Fibroblast of skin of abdomen (primary cell): ENCODE results near the gene CCR6.

Experiments used
- DNase-seq: peaks from one replicate; pipeline ENCODE4 v3.0.0-alpha.2; 2013

The CCR6 gene

GRCh38 chr6:167099707-167100106 is 23.2 kb upstream of the CCR6 start:
- DNase-seq, result no peak

GRCh38 chr6:167100241-167100674 is 22.6 kb upstream of the CCR6 start:
- no peak for DNase-seq

- DNase-seq, result no peak
These were observed 20.6 kb upstream of the CCR6 start for GRCh38 chr6:167102318-167102717.

- DNase-seq, result no peak
These were observed 19.6 kb upstream of the CCR6 start for GRCh38 chr6:167103041-167103891.

GRCh38 chr6:167104388-167104787 is 18.5 kb upstream of the CCR6 start:
- DNase-seq, result no peak

- DNase-seq, result no peak
These were observed 17.8 kb upstream of the CCR6 start for GRCh38 chr6:167105060-167105459.

- no peak for DNase-seq
These were observed 16.5 kb upstream of the CCR6 start for GRCh38 chr6:167106406-167106805.

GRCh38 chr6:167107787-167108186 is 15.1 kb upstream of the CCR6 start:
- DNase-seq, result no peak

- no peak for DNase-seq
These were observed 14.6 kb upstream of the CCR6 start for GRCh38 chr6:167108278-167108677.

GRCh38 chr6:167109651-167110050 is 13.2 kb upstream of the CCR6 start:
- DNase-seq, result no peak

GRCh38 chr6:167111597-167111996 is 11.3 kb upstream of the CCR6 start:
- DNase-seq, result no peak

- no peak for DNase-seq
These were observed 10.5 kb upstream of the CCR6 start for GRCh38 chr6:167112421-167112820.

GRCh38 chr6:167113047-167113754 is 9.7 kb upstream of the CCR6 start:
- no peak for DNase-seq

- no peak for DNase-seq
These were observed 8.7 kb upstream of the CCR6 start for GRCh38 chr6:167113935-167114910.

GRCh38 chr6:167115054-167115453 is 7.8 kb upstream of the CCR6 start:
- DNase-seq, result no peak

- no peak for DNase-seq
These were observed 6.6 kb upstream of the CCR6 start for GRCh38 chr6:167116109-167116837.

GRCh38 chr6:167116838-167117228 is 6.1 kb upstream of the CCR6 start:
- no peak for DNase-seq

- no peak for DNase-seq
These were observed 4.9 kb upstream of the CCR6 start for GRCh38 chr6:167118006-167118405.

GRCh38 chr6:167118839-167119238 is 4.1 kb upstream of the CCR6 start:
- no peak for DNase-seq

- DNase-seq, result no peak
These were observed 3.0 kb upstream of the CCR6 start for GRCh38 chr6:167119670-167120582.

- DNase-seq, result no peak
These were observed 2.4 kb upstream of the CCR6 start for GRCh38 chr6:167120583-167120903.
